HG03066 (cell line): ENCODE measurements around the gene CCDC160.
"Not testable (repeated sequence)": the region's sequence is repeated elsewhere in the genome, so short reads cannot be mapped to it uniquely, and the experiment has no call there.

Experiments
- ATAC-seq: cut with Tn5 transposase; IDR thresholded peaks from one replicate; pipeline ENCODE4 v1.9.1; 2021; ENCODE audit warnings: low read depth; ENCODE audit not compliant: unreplicated experiment

CCDC160 gene

GRCh38 chrX:134236626-134237614 is at the start of gene CCDC160:
TSS of gene CCDC160 (plus strand) at chrX:134237182. CDS start at chrX:134244801, 7,619 bp downstream.
- ATAC-seq = no peak

GRCh38 chrX:134191281-134191680 is 45.7 kb upstream of the CCDC160 start:
- no peak for ATAC-seq

GRCh38 chrX:134194915-134195314 is 42.1 kb upstream of the CCDC160 start:
- ATAC-seq = no peak

- no peak for ATAC-seq
Measured at GRCh38 chrX:134202561-134202960, 34.4 kb upstream of the CCDC160 start.

- ATAC-seq = no peak
Measured at GRCh38 chrX:134206221-134206620, 30.8 kb upstream of the CCDC160 start.

GRCh38 chrX:134210465-134210864 is 26.5 kb upstream of the CCDC160 start:
- no peak for ATAC-seq

GRCh38 chrX:134235236-134235635 is 1.7 kb upstream of the CCDC160 start:
- ATAC-seq = no peak

GRCh38 chrX:134238144-134238543 is 1.2 kb downstream of the CCDC160 start:
- not testable (repeated sequence) for ATAC-seq

GRCh38 chrX:134239016-134239415 is 2.0 kb downstream of the CCDC160 start:
- ATAC-seq = no peak

- ATAC-seq = no peak
Measured at GRCh38 chrX:134240209-134240608, 3.2 kb downstream of the CCDC160 start.

GRCh38 chrX:134241960-134242619 is 5.1 kb downstream of the CCDC160 start:
- ATAC-seq = no peak

GRCh38 chrX:134244043-134244442 is 7.1 kb downstream of the CCDC160 start:
- no peak for ATAC-seq

GRCh38 chrX:134246282-134246681 is 9.3 kb downstream of the CCDC160 start:
- no peak for ATAC-seq

GRCh38 chrX:134247492-134247891 is 10.5 kb downstream of the CCDC160 start:
- ATAC-seq = no peak

GRCh38 chrX:134249241-134249640 is 12.3 kb downstream of the CCDC160 start:
- ATAC-seq = no peak

GRCh38 chrX:134251241-134251640 is 14.3 kb downstream of the CCDC160 start:
- no peak for ATAC-seq

GRCh38 chrX:134254511-134254910 is 17.5 kb downstream of the CCDC160 start:
- no peak for ATAC-seq

- ATAC-seq = no peak
Measured at GRCh38 chrX:134255555-134255954, 18.6 kb downstream of the CCDC160 start.

GRCh38 chrX:134256684-134257083 is 19.7 kb downstream of the CCDC160 start:
- no peak for ATAC-seq

- ATAC-seq = no peak
Measured at GRCh38 chrX:134258202-134258601, 21.2 kb downstream of the CCDC160 start.

- not testable (repeated sequence) for ATAC-seq
Measured at GRCh38 chrX:134285934-134286333, 49.0 kb downstream of the CCDC160 start.

- no peak for ATAC-seq
Measured at GRCh38 chrX:134287346-134287745, 50.4 kb downstream of the CCDC160 start.
